GF-D8 (cell line): ENCODE measurements around the gene IFT22.
"Not testable (repeated sequence)": the region's sequence is repeated elsewhere in the genome, so short reads cannot be mapped to it uniquely, and the experiment has no call there.

Source experiments
- DNase-seq: peaks from one replicate; lab custom pipeline; 2025; lab: John Stamatoyannopoulos, UW

IFT22 gene

DNA sequence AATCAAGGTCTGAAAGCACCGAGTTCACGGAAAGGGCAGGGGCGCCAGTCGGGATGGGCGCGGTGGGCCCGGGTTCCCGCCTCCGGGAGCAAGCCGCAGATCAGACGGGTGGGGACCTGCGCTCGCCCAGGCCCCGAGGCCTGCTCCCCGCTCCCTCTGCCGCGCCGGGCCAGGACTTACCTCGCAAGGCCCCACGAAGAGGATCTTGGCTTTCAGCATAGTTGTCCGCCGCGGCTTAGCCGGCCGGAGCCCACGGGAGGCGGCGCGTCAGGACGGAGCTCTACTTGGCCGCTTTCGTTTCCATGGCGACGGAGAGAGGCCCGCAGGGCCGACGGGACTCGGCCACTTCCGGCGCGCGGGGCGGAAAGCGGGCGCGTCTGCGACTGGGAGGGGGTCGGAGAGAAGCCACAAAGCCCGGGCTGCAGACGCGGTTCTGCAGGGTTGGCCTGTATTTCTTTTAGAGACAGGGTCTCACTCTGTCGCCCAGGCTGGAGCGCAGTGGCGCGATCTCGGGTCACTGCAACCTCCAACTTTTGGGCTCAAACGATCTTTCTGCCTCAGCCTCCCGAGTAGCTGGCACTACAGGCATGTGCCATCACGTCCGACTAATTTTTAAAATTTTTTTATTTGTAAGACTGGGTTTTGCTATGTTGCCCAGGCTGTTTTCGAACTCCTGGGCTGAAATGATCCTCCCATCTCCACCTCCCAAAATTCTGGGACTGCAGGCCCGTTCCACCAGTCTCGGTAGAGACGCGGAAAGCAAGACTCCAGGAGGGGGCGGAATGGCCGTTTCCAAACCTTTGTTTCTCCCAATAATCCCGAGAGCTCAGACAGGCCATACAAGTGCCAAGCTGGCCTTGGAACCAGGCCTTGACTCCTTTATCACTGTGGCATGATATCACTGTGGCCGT, at the start of gene IFT22:
IFT22 (minus strand) TSS at position 322 of the 911 bp plus-strand sequence; CDS start at position 219, 103 bp downstream.
- DNase-seq: peak; percentile 75

DNA sequence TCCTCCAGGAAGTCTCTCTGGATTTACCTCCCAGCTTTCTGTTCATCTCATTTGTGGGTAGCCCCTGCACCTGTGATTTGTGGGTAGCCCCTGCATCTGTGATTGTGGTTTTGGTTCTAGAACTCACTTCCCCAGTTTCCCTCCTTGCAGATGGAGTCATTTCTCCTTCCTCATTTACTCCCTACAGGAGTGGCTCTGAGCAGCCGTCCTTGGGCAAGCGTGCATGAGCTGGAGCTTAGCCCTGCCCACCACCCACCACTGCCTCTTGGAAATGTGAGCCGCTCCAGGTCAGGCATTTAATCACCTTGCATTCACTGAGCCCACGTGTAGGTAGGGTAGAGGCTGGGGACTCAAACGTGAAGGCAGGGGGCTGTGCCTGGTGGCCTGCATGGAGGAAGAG, 49.2 kb upstream of the IFT22 start:
- peak; percentile 52 for DNase-seq

DNA sequence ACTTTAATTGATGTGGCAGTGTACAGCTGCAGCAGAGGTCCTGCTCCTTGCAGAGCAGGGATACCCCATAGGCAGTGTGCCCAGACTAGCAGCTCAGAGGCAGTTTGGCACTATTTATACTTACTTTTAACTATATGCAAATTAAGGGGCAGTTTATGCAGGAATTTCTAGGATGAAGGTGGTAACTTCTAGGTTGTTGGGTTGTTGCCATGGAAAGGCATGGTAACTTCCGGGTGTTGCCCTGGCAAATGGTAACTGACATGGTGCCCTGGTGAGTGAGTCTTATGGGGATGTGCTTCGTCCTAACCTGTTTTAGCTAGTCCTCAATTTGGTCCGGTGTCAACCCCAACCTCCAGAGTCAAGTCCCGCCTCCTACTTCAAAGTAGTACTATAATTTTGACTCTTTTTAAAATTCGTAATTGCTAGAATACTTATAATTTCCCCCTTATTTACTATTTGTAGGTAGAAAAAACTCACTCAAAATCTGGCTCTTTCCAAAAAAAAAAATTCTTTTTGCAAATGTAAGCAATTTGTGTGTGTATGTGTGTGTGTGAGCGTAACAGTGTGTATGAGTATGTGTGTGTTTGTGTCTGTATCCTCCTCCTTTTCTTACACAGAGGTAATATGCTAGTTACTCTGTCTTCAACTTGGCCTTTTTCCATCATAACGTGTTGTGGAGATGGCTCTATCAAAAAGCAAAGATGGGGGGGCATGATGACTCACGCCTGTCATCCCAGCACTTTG, 47.0 kb upstream of the IFT22 start:
- DNase-seq: no peak

DNA sequence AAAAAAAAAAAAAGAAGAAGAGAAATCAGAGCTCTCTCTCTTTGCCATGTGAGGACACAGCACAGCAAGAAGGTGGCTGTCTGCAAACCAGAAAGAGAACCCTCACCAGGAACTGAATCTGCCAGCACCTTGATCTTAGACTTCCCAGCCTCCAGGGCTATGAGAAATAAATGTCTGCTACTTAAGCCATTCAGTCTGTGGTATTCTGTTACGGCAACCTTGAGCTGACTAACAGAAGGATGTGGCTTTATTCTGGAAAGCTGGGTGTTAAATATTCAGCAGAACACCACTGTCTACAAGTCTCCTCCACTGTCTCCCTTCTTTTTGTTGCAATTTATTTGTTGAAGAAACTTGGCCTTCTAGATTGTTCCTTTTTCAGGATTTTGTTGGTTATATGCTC, 46.1 kb upstream of the IFT22 start:
- no peak for DNase-seq

DNA sequence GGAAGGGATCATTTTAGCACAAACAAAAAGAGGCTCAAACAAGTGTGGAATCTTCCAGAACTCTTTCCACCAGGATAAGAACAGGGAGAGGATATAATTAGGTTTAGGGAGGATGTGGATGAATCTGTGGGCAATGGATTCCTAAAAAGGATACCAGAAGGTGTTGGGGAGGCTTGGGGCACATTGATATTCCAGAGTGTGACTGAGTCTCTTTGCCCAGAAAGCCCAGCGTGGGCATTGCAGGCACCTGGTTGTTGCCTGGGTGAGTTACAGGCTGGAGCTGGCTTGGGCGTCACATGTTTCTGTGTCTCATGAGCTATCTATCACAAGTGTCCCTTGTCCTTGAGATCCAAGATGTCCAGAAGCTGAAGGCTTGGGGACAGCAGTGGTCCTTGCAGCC, 44.3 kb upstream of the IFT22 start:
- DNase-seq: no peak

DNA sequence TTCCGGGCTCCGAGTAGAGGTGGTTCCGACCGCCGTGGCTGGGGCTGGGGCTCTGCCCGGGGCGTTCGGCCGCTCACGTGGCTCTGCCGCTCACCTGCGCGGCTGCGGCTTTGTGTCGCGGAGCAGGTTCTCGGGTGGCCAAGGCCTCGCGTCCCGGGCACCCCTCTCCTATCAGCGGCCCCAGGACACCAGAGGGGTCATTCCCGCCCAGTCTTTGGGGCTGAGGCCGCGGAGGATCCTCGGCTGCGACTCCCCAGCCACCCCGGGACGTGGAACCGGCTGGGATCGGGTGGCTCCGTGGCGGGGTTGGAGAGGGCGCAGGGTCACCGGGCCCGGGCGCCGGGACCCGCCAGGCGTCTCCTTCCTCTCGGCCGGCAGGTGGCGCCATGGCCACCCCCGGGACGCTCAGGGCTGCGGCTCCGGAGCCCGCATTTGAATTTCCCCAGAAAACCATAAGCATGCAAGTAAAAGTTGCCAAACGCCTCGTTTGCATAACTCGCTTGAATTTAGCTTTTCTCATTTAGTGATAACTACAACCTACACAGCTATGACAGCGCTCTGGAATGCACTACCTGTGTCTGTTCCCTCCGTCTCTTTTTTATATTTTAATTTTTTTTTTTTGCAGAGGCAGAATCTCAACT, 42.2 kb upstream of the IFT22 start:
- DNase-seq: peak; percentile 12

DNA sequence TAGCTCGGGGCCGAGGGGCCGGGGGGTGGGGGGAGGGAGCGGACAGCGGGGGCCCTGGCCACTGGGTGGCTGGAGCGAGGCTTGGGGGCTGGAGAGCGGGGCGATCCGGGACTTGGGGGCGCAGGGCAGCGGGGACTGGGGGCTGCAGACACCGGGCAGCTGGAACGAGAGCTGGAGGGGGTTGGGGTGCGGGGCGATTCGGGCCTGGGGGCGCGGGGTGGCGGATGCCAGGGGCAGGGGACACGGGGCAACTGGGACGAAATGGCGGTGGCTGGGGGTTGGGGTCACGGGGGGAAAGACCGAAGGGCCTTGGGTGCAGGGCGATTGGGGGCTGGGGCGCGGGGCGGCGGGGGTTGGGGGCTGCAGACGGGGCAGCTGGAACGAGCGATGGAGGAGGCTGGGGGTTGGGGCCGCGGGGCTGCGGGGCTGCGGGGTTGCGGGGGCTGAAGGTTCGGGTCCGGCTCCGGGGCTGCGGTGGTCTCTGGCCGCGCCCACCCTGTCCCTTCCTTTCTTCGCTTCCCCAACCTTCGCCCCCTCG, 41.7 kb upstream of the IFT22 start:
- no peak for DNase-seq

DNA sequence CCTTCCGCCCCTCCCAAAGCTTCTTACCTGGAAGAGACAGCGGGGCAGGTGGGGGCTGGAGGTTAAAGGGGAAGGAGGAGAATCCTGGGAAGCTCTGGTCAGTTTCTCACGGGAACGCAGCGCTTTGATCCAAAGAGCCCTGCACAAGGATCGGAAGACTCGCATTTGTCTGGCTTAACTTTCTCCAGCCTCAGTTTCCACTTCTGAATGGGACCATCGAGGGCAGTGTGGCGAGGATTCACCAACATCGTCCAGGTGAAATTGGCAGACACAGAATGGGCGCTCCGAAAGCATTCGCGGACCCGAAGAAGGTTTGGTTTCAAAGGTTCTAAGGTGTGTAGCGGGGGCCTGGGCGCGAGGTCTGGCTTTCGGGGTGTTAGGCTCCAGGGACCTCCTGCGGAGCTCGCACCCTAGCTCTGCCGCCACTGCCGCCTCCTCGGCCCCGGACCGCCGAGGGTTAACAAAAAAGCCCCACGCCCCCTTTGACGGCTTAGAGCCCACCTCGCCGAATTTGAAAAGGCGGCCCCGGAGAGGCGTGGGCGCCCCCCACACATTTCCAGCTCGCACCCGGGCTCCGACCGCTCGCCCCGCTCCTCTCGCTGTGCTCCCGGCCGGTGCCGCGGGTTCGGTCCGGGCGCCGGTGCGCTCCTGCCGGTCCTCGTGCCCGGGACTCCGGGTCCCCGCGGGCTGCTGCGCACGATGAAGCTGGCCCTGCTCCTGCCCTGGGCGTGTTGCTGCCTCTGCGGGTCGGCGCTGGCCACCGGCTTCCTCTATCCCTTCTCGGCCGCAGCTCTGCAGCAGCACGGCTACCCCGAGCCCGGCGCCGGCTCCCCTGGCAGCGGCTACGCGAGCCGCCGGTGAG, 41.0 kb upstream of the IFT22 start, which contains the start of gene COL26A1:
COL26A1 (plus strand) TSS at position 542 of the 862 bp plus-strand sequence; CDS start at position 700, 158 bp downstream.
- no peak for DNase-seq

DNA sequence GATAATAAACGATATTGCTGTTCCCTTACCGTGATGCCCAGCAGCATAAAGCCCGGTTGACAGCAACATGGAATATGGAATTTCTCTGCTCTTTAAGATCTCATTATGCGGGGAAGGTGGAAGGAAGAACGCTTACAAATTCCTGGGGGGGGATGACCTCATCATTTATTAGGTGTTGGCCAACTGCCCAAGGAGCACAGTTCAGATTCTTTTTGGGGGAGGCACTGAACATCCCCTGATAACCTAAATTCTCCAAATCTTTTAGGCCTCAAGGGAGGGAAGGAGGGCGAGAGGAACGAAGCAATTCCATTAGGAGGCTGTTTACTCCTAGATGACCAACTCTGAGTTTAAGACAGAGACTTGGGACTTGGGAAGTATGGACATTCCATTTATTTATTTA, 35.8 kb upstream of the IFT22 start:
- no peak for DNase-seq

DNA sequence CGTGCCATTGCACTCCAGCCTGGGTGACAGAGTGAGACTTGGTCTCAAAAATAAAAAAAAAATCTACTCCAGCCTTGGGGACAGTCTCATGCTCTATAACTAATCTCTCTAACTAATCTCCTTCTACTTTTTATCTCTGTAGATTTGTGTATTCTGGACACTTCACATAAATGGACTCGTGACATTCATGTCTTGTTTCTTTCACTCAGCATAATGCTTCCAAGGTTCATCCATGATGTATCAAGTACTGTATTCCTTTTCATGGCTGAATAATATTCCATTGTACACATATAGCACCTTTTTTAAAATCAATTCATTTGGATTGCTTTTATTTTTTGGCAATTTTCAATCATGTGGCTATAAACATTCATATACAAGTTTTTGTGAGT, 31.3 kb upstream of the IFT22 start:
- DNase-seq: no peak

DNA sequence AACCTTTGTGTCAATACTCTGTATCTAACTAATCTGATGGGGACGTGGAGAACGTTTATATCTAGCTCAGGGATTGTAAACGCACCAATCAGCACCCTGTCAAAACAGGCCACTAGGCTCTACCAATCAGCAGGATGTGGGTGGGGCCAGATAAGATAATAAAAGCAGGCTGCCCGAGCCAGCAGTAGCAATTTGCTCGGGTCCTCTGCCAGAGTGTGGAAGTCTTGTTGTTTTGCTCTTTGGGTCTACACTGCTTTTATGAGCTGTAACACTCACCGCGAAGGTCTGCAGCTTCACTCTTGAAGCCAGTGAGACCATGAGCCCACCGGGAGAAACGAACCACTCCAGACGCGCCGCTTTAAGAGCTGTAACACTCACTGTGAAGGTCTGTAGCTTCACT, 27.7 kb upstream of the IFT22 start:
- not testable (repeated sequence) for DNase-seq

DNA sequence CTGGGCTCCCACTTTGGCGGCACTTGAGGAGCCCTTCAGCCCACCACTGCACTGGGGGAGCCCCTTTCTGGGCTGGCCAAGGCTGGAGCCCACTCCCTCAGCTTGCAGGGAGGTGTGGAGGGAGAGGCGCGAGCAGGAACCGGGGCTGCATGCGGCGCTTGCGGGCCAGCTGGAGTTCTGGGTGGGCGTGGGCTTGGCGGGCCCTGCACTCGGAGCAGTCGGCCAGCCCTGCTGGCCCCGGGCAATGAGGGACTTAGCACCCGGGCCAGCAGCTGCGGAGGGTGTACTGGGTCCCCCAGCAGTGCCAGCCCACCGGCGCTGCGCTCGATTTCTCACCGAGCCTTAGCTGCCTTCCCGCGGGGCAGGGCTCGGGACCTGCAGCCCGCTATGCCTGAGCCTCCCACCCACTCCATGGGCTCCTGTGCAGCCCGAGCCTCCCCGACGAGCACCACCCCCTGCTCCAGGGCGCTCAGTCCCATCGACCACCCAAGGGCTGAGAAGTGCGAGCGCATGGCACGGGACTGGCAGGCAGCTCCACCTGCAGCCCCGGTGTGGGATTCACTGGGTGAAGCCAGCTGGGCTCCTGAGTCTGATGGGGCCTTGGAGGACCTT, 26.9 kb upstream of the IFT22 start:
- DNase-seq: not testable (repeated sequence)

DNA sequence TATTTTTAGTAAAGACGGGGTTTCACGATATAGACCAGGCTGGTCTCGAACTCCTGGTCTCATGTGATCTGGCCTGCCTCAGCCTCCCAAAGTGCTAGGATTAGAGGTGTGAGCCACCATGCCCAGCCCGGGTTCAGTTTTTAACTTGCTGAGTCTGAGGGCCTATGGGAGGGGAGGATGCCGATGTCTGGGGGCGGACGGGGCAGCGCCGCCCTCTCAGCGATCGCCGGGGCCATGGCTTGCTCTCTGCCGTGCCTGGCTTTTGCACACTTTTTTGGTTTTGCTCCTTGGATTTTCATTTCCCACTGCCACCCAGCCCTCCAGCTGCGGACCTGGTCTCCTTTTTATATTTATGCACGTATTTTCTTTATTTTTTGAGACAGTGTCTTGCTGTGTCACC, 25.9 kb upstream of the IFT22 start:
- no peak for DNase-seq

DNA sequence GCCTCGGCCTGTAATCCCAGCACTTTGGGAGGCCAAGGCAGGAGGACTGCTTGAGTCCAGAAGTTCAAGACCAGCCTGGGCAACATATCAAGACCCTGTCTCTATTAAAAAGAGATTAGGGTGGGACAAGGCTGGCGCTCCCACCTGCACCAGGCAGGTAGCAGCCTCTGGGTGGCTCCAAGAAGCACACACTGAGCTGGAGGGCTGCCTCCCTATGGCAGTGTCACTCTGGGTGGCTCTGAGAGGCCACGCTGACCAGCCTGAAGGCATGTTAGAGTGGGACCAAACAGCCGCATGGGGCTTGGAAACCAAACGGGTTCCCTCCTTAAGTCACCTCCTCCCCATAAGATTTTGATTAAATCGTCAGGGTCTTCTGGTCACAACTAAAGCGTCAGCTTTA, 21.3 kb upstream of the IFT22 start:
- DNase-seq: no peak

DNA sequence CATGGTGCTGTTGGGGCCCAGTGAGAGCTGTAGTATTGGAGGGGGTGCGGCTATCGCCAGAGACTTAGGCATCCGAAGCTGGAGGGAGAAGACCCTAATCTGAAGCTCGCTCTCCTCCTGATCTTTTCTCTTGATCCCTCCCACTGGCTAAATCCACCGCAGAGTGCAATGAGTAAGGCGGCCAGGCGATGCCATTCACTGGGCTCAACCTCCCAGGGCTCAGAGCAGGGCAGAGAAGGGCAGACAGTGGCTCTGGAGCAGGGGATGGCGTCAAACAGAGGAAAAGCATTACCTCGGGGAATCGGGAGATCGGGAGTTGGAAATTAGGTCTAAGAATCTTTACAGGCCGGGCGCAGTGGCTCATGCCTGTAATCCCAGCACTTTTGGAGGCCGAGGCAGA, 18.8 kb upstream of the IFT22 start:
- DNase-seq: no peak

DNA sequence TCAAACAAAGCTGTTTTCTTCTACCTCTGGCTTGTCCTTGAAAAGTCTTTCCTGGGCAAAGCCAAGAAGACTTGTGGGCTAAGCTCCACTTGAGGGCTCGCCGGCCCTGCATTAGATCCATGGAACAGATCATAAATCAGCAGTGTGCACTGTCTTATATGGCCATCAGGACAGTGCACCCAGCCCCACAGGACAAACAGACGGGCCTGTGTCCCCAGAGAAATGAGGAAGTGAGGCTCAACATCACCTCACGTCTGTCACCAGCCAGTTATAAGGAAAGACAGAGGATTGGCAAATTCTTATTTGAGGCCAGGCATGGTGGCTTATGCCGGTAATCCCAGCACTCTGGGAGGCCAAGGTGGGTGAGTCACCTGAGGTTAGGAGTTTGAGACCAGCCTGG, 12.3 kb upstream of the IFT22 start:
- no peak for DNase-seq

DNA sequence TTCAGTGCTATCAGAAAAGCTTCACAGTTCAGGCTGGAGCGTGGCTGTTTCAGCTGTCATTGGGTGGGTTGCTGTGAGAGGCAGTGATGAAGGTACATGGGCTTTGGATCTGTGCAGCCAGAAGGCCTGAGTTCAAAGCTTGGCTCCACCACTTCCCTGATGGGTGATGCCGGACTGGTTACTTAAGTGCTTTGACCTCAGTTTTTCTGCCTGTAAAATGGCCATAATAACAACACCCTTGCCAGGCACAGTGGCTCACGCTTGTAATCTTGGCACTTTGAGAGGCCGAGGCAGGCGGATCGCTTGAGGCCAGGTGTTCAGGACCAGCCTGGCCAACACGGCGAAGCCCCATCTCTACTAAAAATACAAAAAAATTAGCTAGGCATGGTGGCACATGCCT, 10.4 kb upstream of the IFT22 start:
- DNase-seq: no peak

DNA sequence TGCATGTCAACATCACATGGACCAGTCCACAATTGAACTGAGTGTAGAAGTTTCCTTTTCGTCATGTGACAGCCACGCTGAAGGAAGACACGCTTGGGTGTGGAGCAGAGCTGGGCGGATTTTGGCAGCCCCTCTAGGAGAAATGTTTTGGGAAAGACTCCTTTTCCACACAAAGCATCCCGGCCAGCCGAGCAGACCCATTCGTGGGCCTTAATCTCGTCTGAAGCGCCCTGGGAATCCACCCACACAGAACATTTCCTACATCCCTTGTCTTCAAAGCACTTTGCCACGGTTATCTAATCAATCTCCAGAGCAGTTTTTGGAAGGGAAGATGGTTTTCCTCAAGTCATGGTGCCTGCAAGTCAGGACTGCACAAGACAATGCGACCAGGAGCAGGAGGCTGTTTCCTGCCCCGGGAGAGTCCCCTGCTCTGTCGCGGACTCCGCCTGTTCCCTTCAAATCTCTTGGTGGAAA, 8.4 kb upstream of the IFT22 start:
- no peak for DNase-seq

DNA sequence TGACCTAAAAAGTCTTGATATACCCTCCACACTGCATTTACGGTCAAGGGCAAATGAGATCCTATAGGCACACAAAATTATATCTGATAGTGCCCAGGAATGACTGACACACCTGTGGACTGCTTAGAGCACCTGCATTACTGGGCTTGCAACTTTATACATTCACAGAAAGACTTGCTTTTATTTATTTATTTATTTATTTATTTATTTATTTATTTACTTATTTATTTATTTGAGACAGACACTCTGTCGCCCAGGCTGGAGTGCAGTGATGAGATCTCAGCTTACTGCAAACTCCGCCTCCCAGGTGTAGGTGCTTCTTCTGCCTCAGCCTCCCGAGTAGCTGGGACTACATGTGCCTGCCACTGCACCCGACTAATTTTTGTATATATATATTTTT, 6.5 kb upstream of the IFT22 start:
- no peak for DNase-seq

DNA sequence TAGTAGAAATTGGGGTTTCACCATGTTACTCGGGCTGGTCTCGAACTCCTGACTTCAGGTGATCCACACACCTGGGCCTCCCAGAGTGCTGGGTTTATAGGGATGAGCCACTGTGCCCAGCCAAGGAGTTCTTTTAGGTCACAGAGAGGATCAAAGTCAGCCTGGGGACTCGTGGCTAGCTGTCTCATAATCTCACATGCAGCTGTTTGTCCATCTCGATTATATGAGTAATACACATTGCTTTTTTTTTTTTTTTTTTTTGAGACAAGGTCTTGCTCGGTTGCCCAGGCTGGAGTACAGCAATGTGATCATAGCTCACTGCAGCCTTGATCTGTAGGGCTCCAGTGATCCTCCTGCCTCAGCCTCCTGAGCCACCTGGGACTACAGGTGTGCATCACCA, 2.2 kb downstream of the IFT22 start:
- no peak for DNase-seq

DNA sequence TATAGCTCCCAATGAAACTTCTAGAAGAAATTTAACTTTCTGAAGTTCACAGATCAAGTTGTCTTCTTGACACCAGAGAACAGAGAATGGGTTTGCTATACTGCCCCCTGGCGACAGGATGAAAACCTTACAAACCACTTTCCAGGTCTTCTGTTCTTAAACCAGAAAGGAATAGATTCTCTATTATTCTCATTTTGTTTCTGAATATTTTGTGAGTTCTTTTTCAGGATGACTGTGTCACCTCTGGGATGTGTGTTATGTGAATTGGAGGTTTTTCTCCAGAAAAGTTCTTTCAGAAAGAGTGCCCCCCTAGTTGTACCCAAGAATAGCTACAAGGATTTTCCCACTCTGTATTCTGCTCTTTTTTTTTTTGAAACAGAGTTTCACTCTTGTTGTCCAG, 6.3 kb downstream of the IFT22 start:
- no peak for DNase-seq
